SK-N-SH treated with all-trans-retinoic acid at 6 μM for 48 hours (cell line): ENCODE measurements around the gene SYTL2.

Source experiments
- CSDC2 ChIP-seq: fragments of 250-450 bp; sonication (Bioruptor Pico); IDR thresholded peaks from 2 replicates; pipeline ENCODE4 v1.5.0; 2020; ENCODE audit warnings: mild to moderate bottlenecking, moderate library complexity
- ISL1 ChIP-seq: fragments of 250-450 bp; sonication (Bioruptor Pico); IDR thresholded peaks from 2 replicates; pipeline ENCODE4 v2.1.2; 2022; ENCODE audit warnings: mild to moderate bottlenecking, moderate library complexity
- PATZ1 ChIP-seq: fragments of 250-450 bp; sonication (Bioruptor Pico); IDR thresholded peaks from 2 replicates; pipeline ENCODE4 v1.8.0; 2020; ENCODE audit warnings: mild to moderate bottlenecking, moderate library complexity, borderline replicate concordance
- TSHZ2 ChIP-seq: fragments of 250-450 bp; sonication (Bioruptor Pico); IDR thresholded peaks from 2 replicates; pipeline ENCODE4 v1.5.0; 2020; ENCODE audit warnings: mild to moderate bottlenecking, moderate library complexity
- ZFP30 ChIP-seq: fragments of 450-650 bp; formaldehyde crosslinking; IDR thresholded peaks from 2 replicates; pipeline ENCODE4 v1.5.0; 2022; ENCODE audit warnings: mild to moderate bottlenecking, moderate library complexity
- ZNF70 ChIP-seq: fragments of 450-650 bp; formaldehyde crosslinking; IDR thresholded peaks from 2 replicates; pipeline ENCODE4 v1.5.0; 2020; ENCODE audit warnings: mild to moderate bottlenecking, moderate library complexity
- ZNF8 ChIP-seq: fragments of 450-650 bp; formaldehyde crosslinking; IDR thresholded peaks from 2 replicates; pipeline ENCODE4 v1.5.0; 2020; ENCODE audit warnings: mild to moderate bottlenecking, moderate library complexity
- TF ChIP-seq, protein P1 (sequence below): fragments of 250-450 bp; sonication (Bioruptor Pico); IDR thresholded peaks from 2 replicates; pipeline ENCODE4 v1.8.0; 2021; ENCODE audit warnings: low read depth, mild to moderate bottlenecking, moderate library complexity, borderline replicate concordance

DNA sequence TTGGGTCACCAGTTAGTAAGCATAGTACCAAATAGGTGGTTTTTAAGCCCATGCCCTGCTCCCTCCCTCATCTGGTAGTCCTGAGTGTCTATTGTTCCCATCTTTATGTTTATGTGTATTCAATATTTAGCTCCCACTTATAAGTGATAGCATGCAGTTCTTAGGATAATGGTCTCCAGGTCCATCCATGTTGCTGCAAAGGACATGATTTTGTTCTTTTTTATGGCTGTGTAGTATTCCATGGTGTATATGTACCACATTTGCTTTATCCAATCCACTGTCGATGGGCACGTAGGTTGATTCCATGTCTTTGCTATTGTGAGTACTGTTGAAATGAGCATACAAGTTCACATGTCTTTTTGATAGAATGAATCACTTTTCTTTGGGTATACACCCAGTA lies 18.2 kb upstream of the SYTL2 start:
- no peak for TF ChIP-seq CSDC2 (CRISPR knock-in tag)
- no peak for TF ChIP-seq ZNF8
- no peak for TF ChIP-seq ZNF70
- no peak for TF ChIP-seq ISL1 (CRISPR knock-in tag)
- no peak for TF ChIP-seq PATZ1
- TF ChIP-seq TSHZ2 = no peak
- TF ChIP-seq, protein P1, sequence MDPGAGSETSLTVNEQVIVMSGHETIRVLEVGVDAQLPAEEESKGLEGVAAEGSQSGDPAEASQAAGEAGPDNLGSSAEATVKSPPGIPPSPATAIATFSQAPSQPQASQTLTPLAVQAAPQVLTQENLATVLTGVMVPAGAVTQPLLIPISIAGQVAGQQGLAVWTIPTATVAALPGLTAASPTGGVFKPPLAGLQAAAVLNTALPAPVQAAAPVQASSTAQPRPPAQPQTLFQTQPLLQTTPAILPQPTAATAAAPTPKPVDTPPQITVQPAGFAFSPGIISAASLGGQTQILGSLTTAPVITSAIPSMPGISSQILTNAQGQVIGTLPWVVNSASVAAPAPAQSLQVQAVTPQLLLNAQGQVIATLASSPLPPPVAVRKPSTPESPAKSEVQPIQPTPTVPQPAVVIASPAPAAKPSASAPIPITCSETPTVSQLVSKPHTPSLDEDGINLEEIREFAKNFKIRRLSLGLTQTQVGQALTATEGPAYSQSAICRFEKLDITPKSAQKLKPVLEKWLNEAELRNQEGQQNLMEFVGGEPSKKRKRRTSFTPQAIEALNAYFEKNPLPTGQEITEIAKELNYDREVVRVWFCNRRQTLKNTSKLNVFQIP (CRISPR knock-in tag) = no peak
- TF ChIP-seq ZFP30 (CRISPR knock-in tag) = no peak
